Measurements from ENCODE around the gene DNAH7. TPM values are rescaled to one million over a fixed set of nuclear protein-coding genes. Genes with fewer than 3 reads are reported as not detected.

The DNAH7 gene
- polyA plus RNA-seq, 1 donor (not counting 4 experiments of a cell fraction or from before 2014, with no cell fraction given), result 0.17 TPM

DNA sequence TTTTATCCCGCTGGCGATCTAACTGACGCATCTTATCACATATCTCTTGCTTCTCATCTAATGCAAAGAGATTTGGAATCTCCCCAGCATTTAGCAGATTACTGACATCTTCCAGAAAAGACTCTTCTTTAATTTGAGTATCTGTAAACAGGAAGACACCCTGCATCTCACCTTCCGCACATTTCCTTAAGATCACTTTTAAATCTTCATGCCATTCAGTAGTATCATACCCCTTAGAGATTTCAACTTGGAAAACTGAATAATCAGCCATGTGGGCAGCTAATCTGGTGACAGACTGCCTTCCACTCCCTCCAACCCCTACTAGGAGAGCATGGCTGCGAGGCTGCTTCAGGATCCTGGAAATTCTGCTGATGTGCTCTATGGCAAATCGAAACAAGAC, 204.3 kb downstream of the DNAH7 start:
- H3K9me1 ChIP-seq (ENCODE audit: control insufficient read depth, extremely low read depth, insufficient read depth, low read length), result no peaks in the 10 kb centered on the region
- no peaks in the 10 kb centered on the region for H3K4me1 ChIP-seq (ENCODE audit: control insufficient read depth, extremely low read depth, insufficient read depth, low read length)
- dilution Hi-C loops (cut with MboI; ENCODE audit: extremely low pct_ligation_motif_present, low sequenced_read_pairs), result no loop called here
- H3K4me3 ChIP-seq (ENCODE audit: control insufficient read depth in 2 of 3, extremely low read depth in 1 of 3, insufficient read depth in 2 of 3, low read depth in 1 of 3, low read length in 3 of 3), result no peak overlapping the region
- no peaks in the 10 kb centered on the region for H3K9me3 ChIP-seq (ENCODE audit: control insufficient read depth, low read depth, low read length)
- H2AFZ ChIP-seq (ENCODE audit: control insufficient read depth, low read length), result no peak overlapping the region
- no peaks in the 10 kb centered on the region for H3K27me3 ChIP-seq (ENCODE audit: control insufficient read depth, extremely low read depth, insufficient read depth, low read length)
- DNase-seq (ENCODE audit: low read depth, low spot score) (no peak), FAIRE-seq (no peak)
- H3K79me2 ChIP-seq (ENCODE audit: control insufficient read depth, insufficient read depth, low read length), result no peaks in the 10 kb centered on the region
- no peaks in the 10 kb centered on the region for H4K20me1 ChIP-seq (ENCODE audit: control insufficient read depth, extremely low read depth, insufficient read depth, low read length)
- no peak overlapping the region for H3K4me2 ChIP-seq (ENCODE audit: control insufficient read depth, extremely low read depth, insufficient read depth, low read depth, low read length)
- no peaks in the 10 kb centered on the region for H3K36me3 ChIP-seq (ENCODE audit: control insufficient read depth in 2 of 2, extremely low read depth in 1 of 2, insufficient read depth in 2 of 2, low read length in 2 of 2)
- TF ChIP-seq EZH2 (IDR thresholded peaks at IDR 0.05; ENCODE audit: low read length), result no peak
- TF ChIP-seq, protein P1, sequence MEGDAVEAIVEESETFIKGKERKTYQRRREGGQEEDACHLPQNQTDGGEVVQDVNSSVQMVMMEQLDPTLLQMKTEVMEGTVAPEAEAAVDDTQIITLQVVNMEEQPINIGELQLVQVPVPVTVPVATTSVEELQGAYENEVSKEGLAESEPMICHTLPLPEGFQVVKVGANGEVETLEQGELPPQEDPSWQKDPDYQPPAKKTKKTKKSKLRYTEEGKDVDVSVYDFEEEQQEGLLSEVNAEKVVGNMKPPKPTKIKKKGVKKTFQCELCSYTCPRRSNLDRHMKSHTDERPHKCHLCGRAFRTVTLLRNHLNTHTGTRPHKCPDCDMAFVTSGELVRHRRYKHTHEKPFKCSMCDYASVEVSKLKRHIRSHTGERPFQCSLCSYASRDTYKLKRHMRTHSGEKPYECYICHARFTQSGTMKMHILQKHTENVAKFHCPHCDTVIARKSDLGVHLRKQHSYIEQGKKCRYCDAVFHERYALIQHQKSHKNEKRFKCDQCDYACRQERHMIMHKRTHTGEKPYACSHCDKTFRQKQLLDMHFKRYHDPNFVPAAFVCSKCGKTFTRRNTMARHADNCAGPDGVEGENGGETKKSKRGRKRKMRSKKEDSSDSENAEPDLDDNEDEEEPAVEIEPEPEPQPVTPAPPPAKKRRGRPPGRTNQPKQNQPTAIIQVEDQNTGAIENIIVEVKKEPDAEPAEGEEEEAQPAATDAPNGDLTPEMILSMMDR (optimal IDR thresholded peaks at IDR 0.05 in 1 of 3, IDR thresholded peaks at IDR 0.05 in 1 of 3, conservative IDR thresholded peaks at IDR 0.05 in 1 of 3; ENCODE audit: extremely low read depth in 1 of 3, insufficient read depth in 2 of 3, low read length in 3 of 3), result no peak
- H3K27ac ChIP-seq (ENCODE audit: control insufficient read depth, insufficient read depth, low read length), result no peak overlapping the region
- H3K9ac ChIP-seq (ENCODE audit: control insufficient read depth, extremely low read depth, insufficient read depth, low read length), result no peak overlapping the region

DNA sequence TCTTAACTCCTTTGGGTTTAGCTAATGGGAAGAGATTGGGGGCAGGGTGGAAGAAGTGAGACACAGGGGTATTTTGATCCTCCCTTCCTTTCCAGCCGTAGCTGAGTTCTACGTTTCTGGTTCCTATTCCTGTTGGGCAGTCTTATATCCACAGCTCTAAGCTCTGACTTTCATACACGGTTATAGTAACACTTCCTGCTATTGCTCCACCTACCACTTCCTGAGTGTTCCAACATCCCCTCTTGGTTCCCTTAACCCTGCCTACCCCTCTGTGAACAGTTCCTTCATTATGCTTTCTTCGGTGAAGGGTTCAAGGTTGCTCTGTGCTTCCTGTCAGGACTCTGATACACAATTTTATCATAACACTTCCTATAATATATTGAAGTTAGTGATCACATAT, 205.1 kb downstream of the DNAH7 start:
- H3K36me3 ChIP-seq (ENCODE audit: control insufficient read depth in 2 of 2, extremely low read depth in 1 of 2, insufficient read depth in 2 of 2, low read length in 2 of 2), result no peaks in the 10 kb centered on the region
- H3K79me2 ChIP-seq (ENCODE audit: control insufficient read depth, insufficient read depth, low read length), result no peaks in the 10 kb centered on the region
- dilution Hi-C loops (cut with MboI; ENCODE audit: extremely low pct_ligation_motif_present, low sequenced_read_pairs), result no loop called here
- no peaks in the 10 kb centered on the region for H3K27me3 ChIP-seq (ENCODE audit: control insufficient read depth, extremely low read depth, insufficient read depth, low read length)
- no peak for TF ChIP-seq EZH2 (IDR thresholded peaks at IDR 0.05; ENCODE audit: low read length)
- TF ChIP-seq, protein P1 (optimal IDR thresholded peaks at IDR 0.05 in 1 of 3, IDR thresholded peaks at IDR 0.05 in 1 of 3, conservative IDR thresholded peaks at IDR 0.05 in 1 of 3; ENCODE audit: extremely low read depth in 1 of 3, insufficient read depth in 2 of 3, low read length in 3 of 3), result no peak
- no peaks in the 10 kb centered on the region for H3K9me3 ChIP-seq (ENCODE audit: control insufficient read depth, low read depth, low read length)
- no peak for FAIRE-seq
- no peak for DNase-seq (ENCODE audit: low read depth, low spot score)
- no peak overlapping the region for H3K9ac ChIP-seq (ENCODE audit: control insufficient read depth, extremely low read depth, insufficient read depth, low read length)
- no peaks in the 10 kb centered on the region for H3K9me1 ChIP-seq (ENCODE audit: control insufficient read depth, extremely low read depth, insufficient read depth, low read length)
- no peak overlapping the region for H2AFZ ChIP-seq (ENCODE audit: control insufficient read depth, low read length)
- H3K4me3 ChIP-seq (ENCODE audit: control insufficient read depth in 2 of 3, extremely low read depth in 1 of 3, insufficient read depth in 2 of 3, low read depth in 1 of 3, low read length in 3 of 3), result no peak overlapping the region
- no peaks in the 10 kb centered on the region for H4K20me1 ChIP-seq (ENCODE audit: control insufficient read depth, extremely low read depth, insufficient read depth, low read length)
- H3K4me2 ChIP-seq (ENCODE audit: control insufficient read depth, extremely low read depth, insufficient read depth, low read depth, low read length), result no peak overlapping the region
- H3K27ac ChIP-seq (ENCODE audit: control insufficient read depth, insufficient read depth, low read length), result no peak overlapping the region
- H3K4me1 ChIP-seq (ENCODE audit: control insufficient read depth, extremely low read depth, insufficient read depth, low read length), result no peaks in the 10 kb centered on the region
